KMS-11 (cell line): ENCODE data around the gene RPL7A.

ENCODE experiments used
- H2AFZ ChIP-seq: fragments of 200-600 bp; sonication (generic); 2 replicates; pipeline ENCODE4 v1.6.1; 2016; ENCODE audit warnings: antibody characterized with exemption, mixed run types, low read depth
- H3K27ac ChIP-seq: fragments of 200-600 bp; sonication (generic); 2 replicates; pipeline ENCODE4 v1.6.1; 2016; ENCODE audit warnings: mild to moderate bottlenecking, mixed run types
- H3K27me3 ChIP-seq: fragments of 200-600 bp; sonication (generic); 2 replicates; pipeline ENCODE4 v1.6.1; 2017; ENCODE audit warnings: mild to moderate bottlenecking, low read depth, mixed run types, moderate library complexity; ENCODE audit not compliant: insufficient read depth
- H3K36me3 ChIP-seq: fragments of 200-600 bp; sonication (generic); 2 replicates; pipeline ENCODE4 v1.6.1; 2017; ENCODE audit warnings: mild to moderate bottlenecking, mixed run types; ENCODE audit not compliant: insufficient read depth
- H3K4me1 ChIP-seq: fragments of 200-600 bp; sonication (generic); 2 replicates; pipeline ENCODE4 v1.6.1; 2016; ENCODE audit warnings: mild to moderate bottlenecking, low read depth, mixed run types; ENCODE audit not compliant: poor library complexity, severe bottlenecking
- H3K4me2 ChIP-seq: fragments of 200-600 bp; sonication (generic); 2 replicates; pipeline ENCODE4 v1.7.0; 2016; ENCODE audit warnings: mild to moderate bottlenecking, mixed run types
- H3K4me3 ChIP-seq: fragments of 200-600 bp; sonication (generic); IDR thresholded peaks from 2 replicates; pipeline ENCODE4 v1.6.1; 2017; ENCODE audit warnings: low read depth, low read length, mixed read lengths; ENCODE audit not compliant: insufficient read depth
- H3K79me2 ChIP-seq: fragments of 200-600 bp; sonication (generic); 2 replicates; pipeline ENCODE4 v1.6.1; 2016; ENCODE audit warnings: low read depth, mixed run types; ENCODE audit not compliant: insufficient read depth
- H3K9ac ChIP-seq: fragments of 200-600 bp; sonication (generic); 2 replicates; pipeline ENCODE4 v1.6.1; 2016; ENCODE audit warnings: mild to moderate bottlenecking, mixed run types
- H4K20me1 ChIP-seq: fragments of 200-600 bp; sonication (generic); 2 replicates; pipeline ENCODE4 v1.6.1; 2016; ENCODE audit warnings: mild to moderate bottlenecking, mixed run types; ENCODE audit not compliant: insufficient read depth
- CTCF ChIP-seq: fragments of 200-600 bp; sonication (generic); conservative IDR thresholded peaks from 2 replicates; pipeline ENCODE4 v1.6.1; 2017; ENCODE audit warnings: low read depth, mild to moderate bottlenecking, antibody characterized with exemption, low read length, moderate library complexity, mixed read lengths

Gene RPL7A

GRCh38 chr9:133341369-133342068 is 6.5 kb upstream of the RPL7A start:
- Histone ChIP-seq H3K36me3 (no peaks in the 10 kb centered on the region), H3K4me2 (no peak overlapping the region), H3K4me1 (peaks cover 6% of the 10 kb centered on the region), H4K20me1 (no peaks in the 10 kb centered on the region), H2AFZ (no peak overlapping the region), H3K27ac (no peak overlapping the region), H3K27me3 (no peaks in the 10 kb centered on the region), H3K9ac (no peak overlapping the region), H3K79me2 (peaks cover 10% of the 10 kb centered on the region; the same call in 1 of the 2 replicates), H3K4me3 (no peak overlapping the region)
- TF ChIP-seq CTCF: no peak

GRCh38 chr9:133342069-133342406 is 6.0 kb upstream of the RPL7A start:
- peaks cover 16% of the 10 kb centered on the region; the same call in 1 of the 2 replicates for H3K79me2 ChIP-seq
- no peaks in the 10 kb centered on the region for H4K20me1 ChIP-seq
- TF ChIP-seq CTCF: no peak
- H3K36me3 ChIP-seq: no peaks in the 10 kb centered on the region
- H3K27ac ChIP-seq: no peak overlapping the region
- no peak overlapping the region for H3K9ac ChIP-seq
- H3K4me3 ChIP-seq: no peak overlapping the region
- H3K27me3 ChIP-seq: no peaks in the 10 kb centered on the region
- peaks cover 9% of the 10 kb centered on the region for H3K4me1 ChIP-seq
- no peak overlapping the region for H2AFZ ChIP-seq
- no peak overlapping the region for H3K4me2 ChIP-seq

- TF ChIP-seq CTCF: no peak
- H4K20me1 ChIP-seq: no peaks in the 10 kb centered on the region
- no peaks in the 10 kb centered on the region for H3K27me3 ChIP-seq
- no peak overlapping the region for H3K9ac ChIP-seq
- no peaks in the 10 kb centered on the region for H3K36me3 ChIP-seq
- no peak overlapping the region for H3K27ac ChIP-seq
- peaks cover 19% of the 10 kb centered on the region; the same call in 1 of the 2 replicates for H3K79me2 ChIP-seq
- no peak overlapping the region for H3K4me2 ChIP-seq
- H2AFZ ChIP-seq: no peak overlapping the region
- H3K4me1 ChIP-seq: peaks cover 9% of the 10 kb centered on the region
- no peak overlapping the region for H3K4me3 ChIP-seq
Measured at GRCh38 chr9:133342570-133342969, 5.4 kb upstream of the RPL7A start.

GRCh38 chr9:133344071-133344470 is 3.9 kb upstream of the RPL7A start:
- H3K9ac ChIP-seq: no peak overlapping the region
- H4K20me1 ChIP-seq: no peaks in the 10 kb centered on the region
- no peak overlapping the region for H3K4me2 ChIP-seq
- no peak for TF ChIP-seq CTCF
- H3K4me3 ChIP-seq: no peak overlapping the region
- H3K79me2 ChIP-seq: peaks cover 30% of the 10 kb centered on the region
- H3K27me3 ChIP-seq: no peaks in the 10 kb centered on the region
- H3K27ac ChIP-seq: no peak overlapping the region
- H3K4me1 ChIP-seq: peaks cover 9% of the 10 kb centered on the region
- H3K36me3 ChIP-seq: peaks cover 3% of the 10 kb centered on the region
- H2AFZ ChIP-seq: no peak overlapping the region
